Stimulated activated CD8-positive, alpha-beta memory T cell treated with anti-CD3 and anti-CD28 coated beads, Interleukin-12 subunit alpha, Interleukin-12 subunit beta, amount 100 ng/mL, for 1 hour (primary cell): ENCODE measurements around the gene POLR1G.

Experiments
- DNase-seq: peaks from one replicate; pipeline ENCODE4 v3.0.0-alpha.2; 2020; ENCODE audit warnings: low read depth

Gene POLR1G

DNA sequence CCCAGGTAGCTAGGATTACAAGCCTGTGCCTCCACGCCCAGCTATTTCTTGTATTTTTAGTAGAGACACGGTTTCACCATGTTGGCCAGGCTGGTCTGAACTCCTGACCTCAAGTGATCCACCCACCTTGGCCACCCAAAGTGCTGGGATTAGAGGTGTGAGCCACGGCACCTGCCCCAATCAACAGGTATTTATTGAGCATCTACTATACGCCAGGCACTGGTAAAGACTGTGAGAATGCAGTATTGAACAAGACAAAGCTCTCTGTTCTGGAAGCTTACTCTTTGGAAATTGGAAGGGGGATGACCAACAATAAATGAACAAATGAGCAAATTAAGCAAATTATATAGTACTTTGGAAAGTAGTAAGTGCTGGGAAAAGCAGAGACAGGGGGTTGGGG, 38.7 kb downstream of the POLR1G start:
- DNase-seq: no peak

DNA sequence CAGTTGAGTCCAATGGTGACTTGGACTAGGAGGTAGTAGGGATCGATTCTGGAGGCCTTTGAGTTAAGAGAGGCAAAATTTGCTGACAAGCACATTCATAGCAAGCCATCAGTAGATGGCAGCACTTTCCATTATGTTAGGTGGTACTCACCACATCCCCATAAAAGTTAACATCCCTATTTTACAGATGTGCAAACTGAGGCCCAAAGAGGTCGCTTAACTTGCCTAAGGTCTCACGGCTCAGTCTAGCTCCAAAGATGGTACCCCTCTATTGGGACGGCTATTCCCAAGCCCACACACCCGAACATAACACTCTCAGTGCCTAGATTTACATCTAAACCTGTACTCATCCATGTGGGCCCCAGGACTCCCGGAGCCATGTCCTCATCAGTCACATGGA, 39.9 kb downstream of the POLR1G start:
- DNase-seq: no peak

DNA sequence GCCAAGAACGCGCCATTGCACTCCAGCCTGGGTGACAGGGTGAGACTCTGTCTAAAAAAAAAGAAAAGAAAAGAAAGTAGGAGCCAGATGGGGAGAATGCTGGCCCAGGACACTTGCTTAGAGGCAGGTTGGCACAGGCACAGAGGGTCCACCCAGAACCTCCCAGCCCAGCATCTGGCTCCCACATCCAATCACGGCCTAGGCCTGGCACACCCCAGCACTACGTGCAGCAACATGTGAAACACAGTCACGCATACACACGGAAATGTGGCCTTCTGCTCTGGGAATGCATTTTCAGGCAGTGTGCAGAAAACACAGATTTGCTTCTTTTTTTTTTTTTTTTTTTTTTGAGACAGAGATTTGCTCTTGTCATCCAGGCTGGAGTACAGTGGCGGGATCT, 40.5 kb downstream of the POLR1G start:
- no peak for DNase-seq

DNA sequence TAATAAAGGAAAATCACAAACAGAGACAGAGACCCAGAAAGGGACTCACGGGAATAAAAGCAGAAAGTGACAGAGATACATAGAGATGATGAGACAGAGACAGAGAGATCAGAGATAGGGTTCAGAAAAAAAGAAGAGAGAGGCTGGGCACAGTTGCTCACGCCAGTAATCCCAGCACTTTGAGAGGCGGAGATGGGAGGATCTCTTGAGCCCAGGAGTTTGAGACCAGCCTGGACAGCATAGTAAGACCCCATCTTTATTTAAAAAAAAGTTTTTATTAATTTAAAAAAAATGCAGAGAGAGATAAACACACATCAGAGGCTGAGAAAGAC, 41.9 kb downstream of the POLR1G start:
- no peak for DNase-seq

DNA sequence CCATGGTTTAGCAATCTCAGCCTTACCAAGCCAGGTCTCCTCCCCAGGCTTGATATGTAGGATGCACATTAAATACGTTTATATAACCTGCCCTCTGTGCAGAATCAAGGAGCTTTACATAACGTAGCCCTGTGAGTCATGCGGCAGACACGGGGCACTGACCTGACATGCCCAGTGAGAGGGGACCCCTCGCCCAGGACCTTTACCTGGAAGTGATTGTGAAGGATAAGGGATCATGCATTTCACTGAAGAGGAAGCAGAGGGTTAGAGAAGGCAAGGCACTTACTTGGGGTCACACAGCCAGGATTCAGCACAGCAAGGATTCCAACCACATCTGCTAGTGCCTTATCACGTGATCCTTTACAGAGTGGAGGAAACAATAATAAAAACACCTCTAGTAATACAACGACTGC, 42.4 kb downstream of the POLR1G start:
- no peak for DNase-seq

DNA sequence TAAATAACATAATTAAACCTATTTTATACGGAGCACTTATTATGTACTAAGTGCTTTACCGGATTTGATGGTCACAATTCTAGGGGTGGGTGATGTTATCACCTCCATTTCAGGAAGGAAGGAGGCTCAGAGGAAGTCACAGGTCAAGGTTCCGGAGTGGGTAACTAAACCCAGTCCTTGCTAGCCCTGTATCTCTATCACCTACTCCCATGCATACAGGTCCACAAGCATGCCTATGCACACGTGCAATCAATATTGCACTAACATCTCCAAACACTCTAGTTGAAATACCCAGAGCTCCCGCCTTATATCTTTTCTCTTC, 43.5 kb downstream of the POLR1G start:
- no peak for DNase-seq

DNA sequence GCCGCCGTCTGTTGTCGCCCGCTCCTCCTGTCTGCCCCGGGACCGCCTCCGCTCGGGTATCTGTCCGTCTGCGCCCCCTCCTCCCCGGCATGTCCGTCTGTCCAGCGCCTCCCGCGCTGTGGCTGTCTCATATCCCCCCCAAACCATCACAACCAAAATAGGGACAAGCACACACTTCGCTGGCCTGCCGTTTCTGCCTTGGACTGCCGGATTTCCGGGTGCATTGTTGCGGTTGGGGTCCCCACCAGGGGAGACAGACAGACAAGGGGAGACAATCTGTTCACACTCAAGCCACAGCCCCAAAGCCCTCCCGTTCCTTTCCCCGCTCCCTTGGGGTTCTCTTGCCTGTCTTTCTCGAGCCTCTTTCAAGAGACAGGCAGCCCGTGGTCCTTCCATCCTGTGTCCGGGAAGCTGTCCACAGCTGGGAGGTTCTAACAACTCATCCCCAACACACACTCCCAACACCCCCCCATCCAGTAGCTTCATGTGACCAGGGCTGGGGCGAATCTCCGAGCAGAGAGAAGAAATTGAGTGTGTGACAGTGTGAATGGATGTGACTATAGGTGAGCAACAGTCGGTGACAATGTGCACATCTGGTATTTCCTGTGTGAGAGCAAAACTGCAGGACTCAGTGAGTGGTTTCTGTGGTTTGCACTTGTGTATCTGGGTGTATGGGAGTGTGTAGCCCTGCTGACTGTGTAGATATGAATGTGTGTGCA, 44.8 kb downstream of the POLR1G start:
- DNase-seq: no peak

DNA sequence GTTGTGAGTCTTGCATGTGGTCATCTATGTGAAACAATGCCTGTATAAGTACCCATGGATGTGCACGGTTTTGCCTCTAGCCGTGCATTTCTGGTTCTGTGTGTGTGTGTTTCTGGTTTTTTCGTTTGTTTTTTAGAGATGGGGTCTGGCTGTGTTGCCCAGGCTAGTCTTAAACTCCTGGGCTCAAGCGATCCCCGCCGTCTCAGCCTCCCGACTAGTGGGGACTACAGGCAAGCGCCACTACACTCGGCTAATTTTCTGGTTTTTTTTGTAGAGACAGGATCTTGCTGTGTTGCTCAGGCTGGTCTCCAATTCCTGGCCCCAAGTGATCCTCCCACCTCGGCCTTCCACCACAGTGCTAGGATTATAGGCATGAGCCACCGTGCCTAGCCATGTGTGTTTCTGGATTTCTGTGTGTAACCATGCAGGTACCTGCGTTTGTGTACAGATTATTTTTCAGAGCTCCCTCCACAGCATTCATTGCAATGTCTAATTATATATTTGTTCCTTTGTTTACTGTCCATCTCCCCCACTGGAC, 45.5 kb downstream of the POLR1G start:
- DNase-seq: no peak

DNA sequence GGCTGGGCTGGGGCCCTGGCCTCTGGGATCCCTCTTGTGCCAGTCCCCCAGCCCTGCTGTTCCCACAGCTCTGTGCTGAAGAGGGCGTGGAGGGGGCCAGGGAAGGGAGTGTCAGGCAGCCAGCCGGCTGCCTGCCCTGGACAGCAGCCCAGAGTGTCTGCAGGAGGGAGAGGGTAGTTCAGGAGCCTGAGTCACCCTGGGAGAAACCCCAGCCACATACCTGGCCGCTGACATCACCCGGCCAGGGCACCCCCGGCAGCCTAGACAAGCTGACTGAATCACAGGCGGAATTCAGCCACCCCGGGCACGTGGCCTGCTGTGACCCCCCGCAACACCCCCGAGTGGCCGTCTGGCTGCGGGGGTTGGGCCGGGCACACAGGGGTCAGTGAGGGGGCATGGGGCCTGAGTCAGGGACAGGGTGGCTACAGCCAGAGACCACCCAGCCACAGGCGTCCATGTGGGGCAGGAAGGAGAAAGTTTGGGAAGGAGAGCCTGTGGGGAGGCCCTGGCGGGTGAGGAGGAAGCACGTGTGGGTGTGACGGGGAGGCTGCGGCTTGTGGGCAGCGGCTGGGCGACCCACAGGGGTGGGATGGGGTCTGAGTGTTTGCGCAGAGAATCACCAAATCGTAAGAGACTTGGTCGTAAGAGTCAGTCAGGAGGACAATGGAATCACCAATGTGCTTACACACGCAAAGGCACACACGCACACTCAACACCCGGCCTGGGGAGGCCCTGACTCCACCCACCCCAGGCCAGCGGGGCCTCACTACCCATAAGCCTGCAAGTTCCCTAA, 49.5 kb downstream of the POLR1G start:
- DNase-seq: peak; percentile 53

DNA sequence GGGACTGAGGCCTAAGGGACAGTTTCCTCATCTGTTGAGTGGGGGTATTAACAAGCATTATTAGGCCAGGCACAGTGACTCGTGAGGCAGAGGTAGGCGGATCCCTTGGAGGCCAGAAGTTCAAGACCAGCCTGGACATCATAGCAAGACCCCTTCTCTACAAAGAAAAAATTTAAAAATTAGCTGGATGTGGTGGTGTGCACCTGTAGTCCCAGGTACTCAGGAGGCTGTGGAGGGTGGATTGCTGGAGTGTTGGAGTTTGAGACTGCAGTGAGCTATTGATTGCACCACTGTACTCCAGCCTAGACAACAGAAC, 50.0 kb downstream of the POLR1G start:
- DNase-seq: no peak

DNA sequence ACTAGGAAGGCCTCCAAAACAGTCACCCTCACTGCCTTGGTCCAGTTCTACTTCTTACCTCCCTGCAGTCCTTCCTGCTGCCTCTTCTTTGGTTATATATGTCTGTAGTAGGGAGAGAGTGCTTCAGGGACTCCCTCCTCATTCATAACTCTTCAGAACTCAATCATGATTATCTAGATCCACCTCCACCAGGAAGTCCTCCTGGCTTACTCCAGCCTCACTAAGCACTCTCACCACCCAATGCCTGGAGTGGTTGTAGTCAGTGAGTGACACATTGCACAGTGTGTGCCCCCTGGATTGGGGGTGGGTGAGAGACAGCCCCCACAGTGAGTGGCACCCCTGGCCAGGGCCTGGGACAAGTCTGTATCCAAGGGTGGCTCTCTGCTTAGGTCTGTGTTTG, 51.3 kb downstream of the POLR1G start:
- DNase-seq: no peak
